K562 (cell line): ENCODE data around the gene KCNA10. TPM values are rescaled to one million over a fixed set of nuclear protein-coding genes. Genes with fewer than 3 reads are reported as not detected.
A peak's percentile ranks its signal among the peaks of the same experiment; 100 is the strongest.

Experiments used
- BRF1 ChIP-seq: IDR thresholded peaks from 3 replicates; pipeline ENCODE4 v1.6.1; 2011; ENCODE audit warnings: borderline replicate concordance, mild to moderate bottlenecking; ENCODE audit not compliant: insufficient read length; ENCODE audit errors: extremely low read depth
- CEBPB ChIP-seq: fragments of 450-650 bp; IDR thresholded peaks from 2 replicates; pipeline ENCODE4 v1.6.1; 2016; ENCODE audit warnings: missing genetic modification characterization, missing compliant biosample characterization
- CEBPG ChIP-seq, 3 experiments: fragments of 200-800 bp in 1 of 3; sonication (Bioruptor generic) in 1 of 3; sonication (generic) in 1 of 3; formaldehyde crosslinking in 1 of 3; IDR thresholded peaks in 2 of 3; conservative IDR thresholded peaks in 1 of 3; 2 replicates each; pipeline versions ENCODE4 v1.6.1 to v1.8.0; 2016 to 2022; ENCODE audit warnings: missing compliant biosample characterization in 2 of 3, missing genetic modification characterization in 2 of 3, mild to moderate bottlenecking in 1 of 3, missing genetic modification reagents in 1 of 3
- CHCHD3 ChIP-seq: fragments of 250-450 bp; sonication (Bioruptor Pico); IDR thresholded peaks from 2 replicates; pipeline ENCODE4 v2.1.2; 2022; ENCODE audit warnings: mild to moderate bottlenecking
- CHD4 ChIP-seq: fragments of 200-600 bp; sonication (generic); IDR thresholded peaks from 3 replicates; pipeline ENCODE4 v1.6.1; 2012; ENCODE audit warnings: low read depth, mild to moderate bottlenecking, mixed read lengths, low read length, inconsistent platforms; ENCODE audit not compliant: insufficient read depth, insufficient replicate concordance, poor library complexity, severe bottlenecking
- ELK3 ChIP-seq: fragments of 450-650 bp; formaldehyde crosslinking; IDR thresholded peaks from 2 replicates; pipeline ENCODE4 v1.4.0; 2020; ENCODE audit warnings: mild to moderate bottlenecking
- ETS1 ChIP-seq: conservative IDR thresholded peaks from 2 replicates; pipeline ENCODE4 v1.6.1; 2011; ENCODE audit warnings: low read depth, mild to moderate bottlenecking, low read length; ENCODE audit not compliant: control insufficient read depth
- HDGF ChIP-seq: fragments of 450-650 bp; IDR thresholded peaks from 2 replicates; pipeline ENCODE4 v1.6.1; 2016
- ID3 ChIP-seq, 2 experiments: fragments of 250-450 bp in 1 of 2; fragments of 450-650 bp in 1 of 2; sonication (Bioruptor Pico) in 1 of 2; IDR thresholded peaks; 2 replicates each; pipeline versions ENCODE4 v1.6.1 to v1.8.0; 2016 to 2021; ENCODE audit warnings: mild to moderate bottlenecking in 2 of 2, moderate library complexity in 2 of 2, missing compliant biosample characterization in 1 of 2, missing genetic modification characterization in 1 of 2
- MCM7 ChIP-seq, 2 experiments: fragments of 450-650 bp; IDR thresholded peaks; 2 replicates each; pipeline ENCODE4 v1.6.1; 2016 to 2018
- MIER1 ChIP-seq: fragments of 450-650 bp; IDR thresholded peaks from 2 replicates; pipeline ENCODE4 v1.6.1; 2016; ENCODE audit warnings: antibody characterized with exemption, mild to moderate bottlenecking, low read depth
- MXI1 ChIP-seq: IDR thresholded peaks from 2 replicates; pipeline ENCODE4 v1.6.1; 2011; ENCODE audit warnings: low read depth, mild to moderate bottlenecking, improper control_type of control experiment, low read length
- NFE2L1 ChIP-seq: fragments of 450-650 bp; IDR thresholded peaks from 2 replicates; pipeline ENCODE4 v1.6.1; 2016; ENCODE audit warnings: missing genetic modification characterization, low read depth, mild to moderate bottlenecking, missing compliant biosample characterization, moderate library complexity, borderline replicate concordance
- POLR2B ChIP-seq: fragments of 450-650 bp; IDR thresholded peaks from 2 replicates; pipeline ENCODE4 v1.6.1; 2018; ENCODE audit warnings: low read depth; ENCODE audit not compliant: partially characterized antibody
- RBM34 ChIP-seq: fragments of 200-400 bp; formaldehyde crosslinking; IDR thresholded peaks from 2 replicates; pipeline ENCODE4 v1.6.1; 2018; ENCODE audit warnings: low read length, borderline replicate concordance; ENCODE audit not compliant: insufficient read depth
- RFX1 ChIP-seq: fragments of 450-650 bp; IDR thresholded peaks from 2 replicates; pipeline ENCODE4 v1.6.1; 2016; ENCODE audit warnings: mild to moderate bottlenecking, moderate library complexity
- SRSF7 ChIP-seq: fragments of 200-400 bp; formaldehyde crosslinking; optimal IDR thresholded peaks from 2 replicates; pipeline ENCODE3; 2017; ENCODE audit warnings: mild to moderate bottlenecking, low read depth, low read length
- TOE1 ChIP-seq, 2 experiments: fragments of 450-650 bp in 1 of 2; sonication (generic) in 1 of 2; formaldehyde crosslinking in 1 of 2; IDR thresholded peaks; 2 replicates each; pipeline versions ENCODE4 v1.7.1 to v1.8.0; 2016 to 2022; ENCODE audit warnings: borderline replicate concordance in 2 of 2, mild to moderate bottlenecking in 2 of 2, antibody characterized with exemption in 1 of 2, inconsistent platforms in 1 of 2, low read depth in 1 of 2, missing genetic modification reagents in 1 of 2, moderate library complexity in 1 of 2
- USF1 ChIP-seq: sonication (generic); formaldehyde crosslinking; IDR thresholded peaks from 2 replicates; pipeline ENCODE4 v1.9.0; 2022; ENCODE audit warnings: mild to moderate bottlenecking, missing genetic modification reagents
- ZBTB1 ChIP-seq: sonication (generic); formaldehyde crosslinking; IDR thresholded peaks from 2 replicates; pipeline ENCODE4 v1.8.1; 2023; ENCODE audit warnings: missing genetic modification reagents, low read depth, mild to moderate bottlenecking, borderline replicate concordance
- ZFPM2 ChIP-seq: fragments of 250-450 bp; sonication (Bioruptor Pico); IDR thresholded peaks from 2 replicates; pipeline ENCODE4 v1.5.1; 2022; ENCODE audit warnings: mild to moderate bottlenecking
- ZNF347 ChIP-seq: fragments of 450-650 bp; formaldehyde crosslinking; IDR thresholded peaks from 2 replicates; pipeline ENCODE4 v1.4.0; 2020; ENCODE audit warnings: low read depth, mild to moderate bottlenecking, moderate library complexity
- ZNF41 ChIP-seq: fragments of 250-450 bp; sonication (Bioruptor Pico); conservative IDR thresholded peaks from 2 replicates; pipeline ENCODE4 v1.4.0; 2020; ENCODE audit warnings: mild to moderate bottlenecking
- ZNF444 ChIP-seq: fragments of 250-450 bp; sonication (Bioruptor Pico); IDR thresholded peaks from 2 replicates; pipeline ENCODE4 v1.4.0; 2020; ENCODE audit warnings: mild to moderate bottlenecking, moderate library complexity
- ZNF644 ChIP-seq: fragments of 200-800 bp; sonication (Bioruptor generic); IDR thresholded peaks from 2 replicates; pipeline ENCODE4 v1.6.1; 2016; ENCODE audit warnings: low read depth, missing genetic modification characterization, missing compliant biosample characterization
- polyA plus RNA-seq, 8 experiments: library from polyadenylated mRNA; depleted of rRNA in 4 of 8; stranded (reverse) in 5 of 8; unstranded in 3 of 8; fragments of >200 nt; fragmentation: Nextera tagmentation in 2 of 8; fragmentation: Illumina TruSeq in 1 of 8; extraction: Ambion mirVana in 2 of 8; extraction: Trizol in 1 of 8; gene quantifications; 2 replicates each; pipeline versions ENCODE4 v1.2.1 to v1.2.3, GENCODE V29; 2011 to 2014; ENCODE audit warnings: inconsistent platforms in 1 of 8, missing spikeins in 1 of 8
- total RNA-seq, 7 experiments: library from RNA; depleted of rRNA in 6 of 7; stranded (reverse); fragments of >200 nt in 6 of 7; fragmentation: Illumina TruSeq in 2 of 7; extraction: Trizol in 2 of 7; gene quantifications; 2 replicates each; pipeline versions ENCODE4 v1.2.1 to v1.2.3, GENCODE V29; 2011 to 2021; ENCODE audit warnings: low replicate concordance in 1 of 7

Gene KCNA10
- total and polyA plus RNA-seq, 9 of the 15 experiments (the other 6 are each of a cell fraction or from before 2014, with no cell fraction given): not detected

- TF ChIP-seq POLR2B (no peak), BRF1 (no peak), CHD4 (no peak), TOE1 (IDR thresholded peaks at IDR 0.05; ENCODE audit: borderline replicate concordance) (no peak), TOE1 (CRISPR knock-in tag; IDR thresholded peaks at IDR 0.05; ENCODE audit: borderline replicate concordance, low read depth) (no peak), ZBTB1 (CRISPR knock-in tag) (no peak), CEBPB (tag) (peak; percentile 61), RBM34 (no peak), ELK3 (no peak), SRSF7 (no peak), CHCHD3 (CRISPR knock-in tag) (no peak), ETS1 (no peak), CEBPG (CRISPR knock-in tag; IDR thresholded peaks at IDR 0.05) (no peak), CEBPG (tag; conservative IDR thresholded peaks at IDR 0.05 in 1 of 2, IDR thresholded peaks at IDR 0.05 in 1 of 2) (peak; percentile 45 to 85), MCM7 (IDR thresholded peaks at IDR 0.05) (no peak), ZNF347 (CRISPR knock-in tag) (no peak), ZNF644 (tag) (0 out of 2 replicates have a peak, but pooled peaks have one; percentile 68), HDGF (no peak), MXI1 (no peak), NFE2L1 (tag) (no peak), ZNF444 (CRISPR knock-in tag) (no peak), RFX1 (no peak), ID3 (CRISPR knock-in tag; IDR thresholded peaks at IDR 0.05) (no peak), ID3 (tag; IDR thresholded peaks at IDR 0.05) (no peak), USF1 (no peak), MIER1 (peak; percentile 93), ZFPM2 (CRISPR knock-in tag) (no peak), ZNF41 (CRISPR knock-in tag) (no peak)
Observed at GRCh38 chr1:110542725-110543124, 23.8 kb upstream of the KCNA10 start (continued).
